ENCODE measurements around the gene DNAJC10.

Gene DNAJC10

DNA sequence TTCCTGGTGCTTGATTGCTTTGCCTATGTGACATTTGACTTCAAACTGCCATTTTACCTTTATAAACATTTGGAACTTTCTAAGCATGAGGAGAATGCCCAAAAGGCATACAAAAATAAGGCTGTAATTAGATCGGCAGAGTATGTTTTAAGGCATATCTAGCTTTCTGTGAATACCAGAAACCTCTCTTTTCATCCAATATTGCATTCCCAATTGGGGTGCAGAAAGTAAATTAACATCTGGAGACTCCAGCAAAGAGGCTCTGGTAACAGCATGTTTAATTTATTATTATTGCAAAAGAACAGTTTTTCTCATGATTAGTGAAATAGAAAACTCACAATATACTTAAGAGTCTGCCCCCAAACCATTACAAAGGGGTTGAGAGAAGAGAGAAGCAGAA is 118.2 kb downstream of the DNAJC10 start:
- DNase-seq (ENCODE audit: low spot score), result no peak

DNA sequence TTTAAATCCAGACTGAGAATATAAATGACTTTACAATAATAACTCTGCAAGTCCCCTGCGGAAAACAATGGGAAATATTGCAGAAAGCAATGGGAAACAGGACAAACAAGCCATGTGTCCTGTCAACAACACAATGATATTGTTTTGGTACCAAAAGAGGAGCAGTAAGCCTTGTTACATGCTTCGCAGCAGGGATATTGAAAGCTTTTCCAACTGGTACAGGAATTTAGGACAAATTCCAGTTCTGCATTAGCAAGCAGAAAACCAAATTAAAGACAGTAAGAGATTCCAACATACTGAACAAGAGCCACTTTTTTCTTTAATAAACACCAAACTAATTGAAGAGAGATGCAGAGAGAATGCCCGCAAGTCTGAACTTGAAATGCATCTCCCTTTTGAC is 120.4 kb downstream of the DNAJC10 start:
- no peak for DNase-seq (ENCODE audit: low spot score)
